Activated CD4-positive, alpha-beta T cell treated with anti-CD3 and anti-CD28 coated beads, Interleukin-2, amount 10 ng/mL, durations not matched to agents 7 days and 5 days (primary cell): ENCODE data around the gene PTPN6. TPM values are rescaled to one million over a fixed set of nuclear protein-coding genes. Genes with fewer than 3 reads are reported as not detected.

ENCODE experiments used
- CTCF ChIA-PET: fragments of 350-600 bp; sonication (Branson Sonifier 250); formaldehyde crosslinking; loops from one replicate; lab custom pipeline; 2021; ENCODE audit warnings: antibody characterized with exemption; lab: Charles Lee
- POLR2A ChIA-PET: fragments of 350-600 bp; sonication (Branson Sonifier 250); formaldehyde crosslinking; loops from one replicate; lab custom pipeline; 2021; ENCODE audit warnings: antibody characterized with exemption; lab: Charles Lee
- DNase-seq: peaks from one replicate; pipeline ENCODE4 v3.0.0-alpha.2; 2020
- H3K27ac Mint-ChIP-seq: one replicate; pipeline ENCODE4 v1.8.0; 2021; ENCODE audit warnings: mild to moderate bottlenecking, moderate library complexity, mixed read lengths
- H3K27me3 Mint-ChIP-seq: one replicate; pipeline ENCODE4 v1.8.0; 2021; ENCODE audit warnings: mixed read lengths
- H3K36me3 Mint-ChIP-seq: one replicate; pipeline ENCODE4 v1.8.0; 2021; ENCODE audit warnings: low read depth, mixed read lengths
- H3K4me1 Mint-ChIP-seq: one replicate; pipeline ENCODE4 v1.8.0; 2021; ENCODE audit warnings: mixed read lengths
- H3K4me3 Mint-ChIP-seq: one replicate; pipeline ENCODE4 v1.8.0; 2021; ENCODE audit warnings: mild to moderate bottlenecking, moderate library complexity, mixed read lengths
- H3K9me3 Mint-ChIP-seq: one replicate; pipeline ENCODE4 v1.8.0; 2021; ENCODE audit warnings: mixed read lengths
- total RNA-seq, 2 experiments: library from RNA; stranded (reverse); gene quantifications; one replicate each; pipeline ENCODE4 v1.2.3, GENCODE V29; 2021

The PTPN6 gene
- total RNA-seq, 2 experiments from 2014 or later, result 346 to 354 TPM

DNA sequence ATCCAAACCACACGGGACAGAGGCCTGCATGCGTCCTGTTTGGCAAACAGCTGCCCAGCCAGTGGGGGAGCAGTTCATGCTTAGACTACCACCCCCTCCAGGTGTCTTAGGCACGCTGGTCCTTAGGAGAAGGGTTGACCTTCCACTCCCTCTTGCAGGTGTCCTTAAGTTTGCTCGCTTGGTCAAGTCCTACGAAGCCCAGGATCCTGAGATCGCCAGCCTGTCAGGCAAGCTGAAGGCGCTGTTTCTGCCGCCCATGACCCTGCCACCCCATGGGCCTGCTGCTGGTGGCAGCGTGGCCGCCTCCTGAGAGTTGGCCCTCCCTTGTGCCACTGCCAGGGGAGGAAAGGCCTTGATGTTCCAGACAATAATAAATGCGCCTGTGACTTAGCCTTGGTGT is 5.5 kb upstream of the PTPN6 start:
- peaks cover 73% of the 10 kb centered on the region for H3K4me1 Mint-ChIP-seq
- POLR2A ChIA-PET, result interaction anchor here (1.5 to 4.5 kb wide), 4 partner anchors 12 to 162 kb away, joined by 3 to 36 read pairs (median 31); no protein-coding TSS in a partner anchor
- H3K4me3 Mint-ChIP-seq, result peak overlapping the region; percentile 97
- DNase-seq, result no peak
- peak overlapping the region; percentile 96 for H3K27ac Mint-ChIP-seq
- CTCF ChIA-PET, result interaction anchor here (0.7 to 17.8 kb wide), 11 partner anchors 15 to 216 kb away, joined by 3 to 388 read pairs (median 8); partner anchors contain the start of gene C1RL
- peaks cover 5% of the 10 kb centered on the region for H3K36me3 Mint-ChIP-seq
- no peaks in the 10 kb centered on the region for H3K9me3 Mint-ChIP-seq
- H3K27me3 Mint-ChIP-seq, result no peaks in the 10 kb centered on the region

GRCh38 chr12:6946033-6946919 is 4.9 kb upstream of the PTPN6 start:
- no peaks in the 10 kb centered on the region for H3K27me3 Mint-ChIP-seq
- no peaks in the 10 kb centered on the region for H3K9me3 Mint-ChIP-seq
- DNase-seq, result peak; percentile 81
- ChIA-PET POLR2A (interaction anchor here (1.5 to 4.5 kb wide), 3 partner anchors 12 to 161 kb away, joined by 3 to 36 read pairs (median 35); no protein-coding TSS in a partner anchor), CTCF (interaction anchor here (0.6 to 17.8 kb wide), 9 partner anchors 9 to 885 kb away, joined by 3 to 388 read pairs (median 7); partner anchors contain the start of gene C1RL)
- H3K36me3 Mint-ChIP-seq, result peaks cover 5% of the 10 kb centered on the region
- peak overlapping the region; percentile 96 for H3K27ac Mint-ChIP-seq
- peak overlapping the region; percentile 97 for H3K4me3 Mint-ChIP-seq
- peaks cover 74% of the 10 kb centered on the region for H3K4me1 Mint-ChIP-seq

GRCh38 chr12:6946920-6947374 is 4.2 kb upstream of the PTPN6 start:
- H3K27ac Mint-ChIP-seq, result peak overlapping the region; percentile 96
- CTCF ChIA-PET, result interaction anchor here (0.6 to 17.8 kb wide), 8 partner anchors 9 to 885 kb away, joined by 3 to 388 read pairs (median 4); partner anchors contain the start of genes C1RL and LPCAT3
- H3K9me3 Mint-ChIP-seq, result no peaks in the 10 kb centered on the region
- peaks cover 9% of the 10 kb centered on the region for H3K36me3 Mint-ChIP-seq
- peaks cover 74% of the 10 kb centered on the region for H3K4me1 Mint-ChIP-seq
- H3K27me3 Mint-ChIP-seq, result no peaks in the 10 kb centered on the region
- H3K4me3 Mint-ChIP-seq, result peak overlapping the region; percentile 97
- no peak for DNase-seq
- POLR2A ChIA-PET, result interaction anchor here (4.2 to 4.5 kb wide), 2 partner anchors 11 to 15 kb away, joined by 35 to 36 read pairs; no protein-coding TSS in a partner anchor

- ChIA-PET POLR2A (interaction anchor here (4.5 kb wide), 1 partner anchor 10 kb away, joined by 35 read pairs; no protein-coding TSS in a partner anchor), CTCF (interaction anchor here (0.6 to 17.8 kb wide), 7 partner anchors 10 to 176 kb away, joined by 3 to 388 read pairs (median 5); partner anchors contain the start of genes C1RL, LPCAT3 and SPSB2)
- no peaks in the 10 kb centered on the region for H3K9me3 Mint-ChIP-seq
- peak overlapping the region; percentile 21 for H3K4me3 Mint-ChIP-seq
- peaks cover 68% of the 10 kb centered on the region for H3K4me1 Mint-ChIP-seq
- H3K36me3 Mint-ChIP-seq, result peaks cover 13% of the 10 kb centered on the region
- no peaks in the 10 kb centered on the region for H3K27me3 Mint-ChIP-seq
- H3K27ac Mint-ChIP-seq, result peak overlapping the region; percentile 84
- no peak for DNase-seq
These were observed 3.5 kb upstream of the PTPN6 start for GRCh38 chr12:6947615-6948014.

DNA sequence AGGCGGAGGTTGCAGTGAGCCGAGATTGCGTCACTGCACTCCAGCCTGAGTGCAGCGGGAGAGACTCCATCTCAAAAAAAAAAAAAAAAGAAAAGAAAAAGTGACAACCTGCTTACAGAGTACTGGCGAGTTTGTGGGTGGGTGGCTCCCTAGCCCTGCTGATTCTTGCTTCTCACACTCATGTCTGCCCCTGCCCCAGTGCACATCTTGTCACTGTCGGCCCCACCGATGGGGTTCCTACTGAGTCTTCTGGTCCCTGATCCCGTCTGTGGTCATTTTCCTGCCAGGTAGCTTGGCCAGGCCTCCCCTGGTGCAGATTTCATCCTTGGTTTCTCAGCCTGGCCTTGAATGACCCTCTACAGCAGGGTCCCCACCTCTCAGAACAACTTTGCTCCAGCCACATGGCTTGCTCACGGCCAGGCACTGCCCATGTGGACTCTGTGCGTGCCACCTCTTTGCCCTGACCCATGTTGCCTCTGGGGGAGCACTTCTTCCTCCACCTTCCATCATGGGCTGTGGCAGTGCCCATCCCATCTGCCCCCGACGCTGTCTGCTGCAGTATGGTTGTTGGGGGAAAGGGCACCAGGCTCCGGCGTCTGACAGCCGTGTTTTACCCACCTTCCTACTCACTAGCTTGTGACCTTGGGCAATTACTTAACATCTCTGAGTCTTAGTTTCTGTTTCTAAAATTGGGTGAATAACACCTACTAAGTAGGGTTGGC is 2.1 kb upstream of the PTPN6 start:
- Mint-ChIP-seq H3K9me3 (no peaks in the 10 kb centered on the region), H3K27ac (peak overlapping the region; percentile 98), H3K27me3 (no peaks in the 10 kb centered on the region), H3K36me3 (peaks cover 27% of the 10 kb centered on the region), H3K4me3 (peak overlapping the region; percentile 40), H3K4me1 (peaks cover 58% of the 10 kb centered on the region)
- ChIA-PET CTCF (interaction anchor here (0.6 to 17.8 kb wide), 6 partner anchors 11 to 145 kb away, joined by 4 to 388 read pairs (median 12); partner anchors contain the start of gene LPCAT3), POLR2A (no interaction called here)
- DNase-seq, result no peak

DNA sequence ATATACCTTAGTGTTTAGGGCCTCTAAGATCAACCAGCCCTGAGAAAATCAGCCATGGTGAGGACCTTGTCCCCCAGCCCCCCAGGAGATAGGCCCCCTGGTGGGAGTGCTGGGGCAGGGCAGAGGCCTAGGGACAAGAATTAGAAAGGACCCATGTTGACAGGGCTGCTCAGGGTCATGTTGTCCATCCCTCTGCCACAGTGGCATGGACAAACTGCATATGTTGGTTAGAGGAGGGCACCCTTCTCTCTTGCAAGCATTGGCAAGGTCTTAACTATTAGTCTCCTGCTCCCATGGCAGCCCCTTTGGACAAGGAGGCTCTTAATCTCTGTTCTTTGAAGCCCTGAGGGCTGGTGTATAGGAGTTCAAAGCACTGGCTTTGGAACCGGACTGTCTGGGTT is 755 bp upstream of the PTPN6 start:
- H3K4me3 Mint-ChIP-seq, result peak overlapping the region; percentile 100
- POLR2A ChIA-PET, result interaction anchor here (1.0 kb wide), 1 partner anchor 9 kb away, joined by 3 read pairs; no protein-coding TSS in a partner anchor
- peak overlapping the region; percentile 98 for H3K27ac Mint-ChIP-seq
- H3K36me3 Mint-ChIP-seq, result peaks cover 37% of the 10 kb centered on the region
- peaks cover 64% of the 10 kb centered on the region for H3K4me1 Mint-ChIP-seq
- H3K27me3 Mint-ChIP-seq, result no peaks in the 10 kb centered on the region
- DNase-seq, result peak; percentile 50
- H3K9me3 Mint-ChIP-seq, result no peaks in the 10 kb centered on the region
- CTCF ChIA-PET, result interaction anchor here (1.0 to 17.8 kb wide), 6 partner anchors 10 to 77 kb away, joined by 3 to 388 read pairs (median 12); partner anchors contain the start of gene SPSB2

DNA sequence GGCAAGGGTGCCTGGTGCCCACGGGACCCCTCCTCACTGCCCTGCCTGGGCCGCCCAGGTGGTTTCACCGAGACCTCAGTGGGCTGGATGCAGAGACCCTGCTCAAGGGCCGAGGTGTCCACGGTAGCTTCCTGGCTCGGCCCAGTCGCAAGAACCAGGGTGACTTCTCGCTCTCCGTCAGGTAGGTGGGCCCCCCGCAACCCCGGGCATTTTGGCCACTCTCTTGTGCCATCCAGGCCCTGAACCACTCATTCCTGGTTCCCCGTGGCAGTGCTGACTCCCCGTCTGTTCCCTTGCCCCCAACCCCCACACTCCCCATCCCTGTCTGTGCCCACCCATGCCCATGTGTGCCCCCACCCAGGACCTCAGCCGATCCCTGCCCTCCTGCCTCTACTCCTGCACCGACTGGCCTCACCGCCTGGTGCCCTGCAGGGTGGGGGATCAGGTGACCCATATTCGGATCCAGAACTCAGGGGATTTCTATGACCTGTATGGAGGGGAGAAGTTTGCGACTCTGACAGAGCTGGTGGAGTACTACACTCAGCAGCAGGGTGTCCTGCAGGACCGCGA is 480 bp downstream of the PTPN6 start:
- H3K27me3 Mint-ChIP-seq, result no peaks in the 10 kb centered on the region
- no peaks in the 10 kb centered on the region for H3K9me3 Mint-ChIP-seq
- no peak for DNase-seq
- CTCF ChIA-PET, result interaction anchor here (0.8 to 17.8 kb wide), 9 partner anchors 7 to 126 kb away, joined by 3 to 388 read pairs (median 7); partner anchors contain the start of genes C12orf57, RNU7-1 and SPSB2
- H3K4me1 Mint-ChIP-seq, result peaks cover 64% of the 10 kb centered on the region
- POLR2A ChIA-PET, result interaction anchor here (0.6 to 1.2 kb wide), 4 partner anchors 8 to 461 kb away, joined by 3 to 5 read pairs (median 3); partner anchors contain the start of genes C12orf57 and RNU7-1
- peak overlapping the region; percentile 100 for H3K4me3 Mint-ChIP-seq
- H3K27ac Mint-ChIP-seq, result peak overlapping the region; percentile 98
- H3K36me3 Mint-ChIP-seq, result peaks cover 50% of the 10 kb centered on the region

- CTCF ChIA-PET, result interaction anchor here (0.6 to 17.8 kb wide), 10 partner anchors 8 to 747 kb away, joined by 3 to 388 read pairs (median 4); partner anchors contain the start of genes C12orf57, RNU7-1 and SPSB2
- DNase-seq, result no peak
These were observed 1.1 kb downstream of the PTPN6 start for GRCh38 chr12:6952121-6952862.

DNA sequence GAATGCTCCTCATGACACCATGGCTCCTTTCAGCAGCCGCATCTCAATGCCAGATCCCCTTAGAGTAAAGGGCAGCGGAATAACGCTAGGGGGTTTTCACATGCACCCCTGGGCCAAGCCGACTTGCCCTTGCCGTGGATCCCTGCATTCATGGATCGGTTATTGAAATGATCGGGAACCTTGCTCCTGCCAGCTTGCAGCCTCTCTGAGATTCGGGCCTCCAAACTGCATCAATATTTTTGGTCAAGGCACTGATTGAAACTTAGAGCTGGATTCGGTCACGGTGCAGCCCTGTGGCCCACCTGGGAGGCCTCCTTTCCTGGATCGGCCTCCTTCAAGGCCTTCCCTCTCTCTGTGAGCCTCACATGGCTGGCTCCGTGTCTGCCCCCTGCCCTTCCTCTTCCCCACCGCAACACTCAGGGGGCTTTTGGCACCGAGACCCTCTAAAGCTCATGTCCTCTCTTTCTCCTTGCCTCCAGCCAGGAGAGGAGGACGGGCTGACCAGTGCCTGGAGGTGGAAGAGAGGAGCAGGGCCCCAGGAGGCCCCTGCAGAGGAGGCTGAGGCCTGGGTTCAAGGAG is 1.8 kb downstream of the PTPN6 start:
- ChIA-PET POLR2A (interaction anchor here (1.2 kb wide), 1 partner anchor 9 kb away, joined by 5 read pairs; the partner anchor contains the start of genes C12orf57 and RNU7-1), CTCF (interaction anchor here (0.6 to 17.8 kb wide), 9 partner anchors 7 to 747 kb away, joined by 3 to 388 read pairs (median 5); partner anchors contain the start of genes C12orf57 and RNU7-1)
- Mint-ChIP-seq H3K9me3 (no peaks in the 10 kb centered on the region), H3K36me3 (peaks cover 62% of the 10 kb centered on the region), H3K27ac (peak overlapping the region; percentile 98), H3K4me1 (peaks cover 67% of the 10 kb centered on the region), H3K4me3 (peak overlapping the region; percentile 100), H3K27me3 (no peaks in the 10 kb centered on the region)
- no peak for DNase-seq

More at GRCh38 chr12:6952121-6952862, 1.1 kb downstream of the PTPN6 start:
- Mint-ChIP-seq H3K4me3 (peak overlapping the region; percentile 100), H3K4me1 (peaks cover 65% of the 10 kb centered on the region), H3K27me3 (no peaks in the 10 kb centered on the region), H3K9me3 (no peaks in the 10 kb centered on the region), H3K27ac (peak overlapping the region; percentile 98), H3K36me3 (peaks cover 56% of the 10 kb centered on the region)
- POLR2A ChIA-PET, result interaction anchor here (0.6 to 1.2 kb wide), 3 partner anchors 9 to 461 kb away, joined by 3 to 5 read pairs (median 3); partner anchors contain the start of genes C12orf57 and RNU7-1
